Measurements from ENCODE around the gene EML4. TPM values are rescaled to one million over a fixed set of nuclear protein-coding genes. Genes with fewer than 3 reads are reported as not detected.

The EML4 gene
- total and polyA plus RNA-seq, 9 of the 15 experiments (the other 6 are each of a cell fraction or from before 2014, with no cell fraction given) = 14.7 to 48.3 (median 36.5) TPM

GRCh38 chr2:42372474-42373200 lies 203.5 kb downstream of the EML4 start:
- POLR2A ChIA-PET = interaction anchor here (0.7 kb wide), 1 partner anchor 492 kb away, joined by 4 read pairs; no protein-coding TSS in a partner anchor
- Histone ChIP-seq H3K4me3 (no peak overlapping the region), H3K4me1 (replicated peaks in 1 of 2; ENCODE audit: control insufficient read depth in 2 of 2, insufficient read depth in 2 of 2, low read length in 2 of 2) (no peaks in the 10 kb centered on the region), H3K9ac (ENCODE audit: insufficient read depth in 1 of 2, low read depth in 2 of 2, low read length in 2 of 2) (no peak overlapping the region), H4K20me1 (replicated peaks; ENCODE audit: control insufficient read depth, insufficient read depth, low read length) (no peaks in the 10 kb centered on the region), H3K9me1 (ENCODE audit: control insufficient read depth, insufficient read depth, low read length) (no peaks in the 10 kb centered on the region), H2AFZ (ENCODE audit: low read depth, low read length) (no peak overlapping the region), H3K27ac (ENCODE audit: extremely low read depth, low read depth, low read length) (no peak overlapping the region), H3K9me3 (replicated peaks; ENCODE audit: control insufficient read depth, insufficient read depth, low read depth, low read length) (no peaks in the 10 kb centered on the region), H3K27me3 (ENCODE audit: control insufficient read depth in 2 of 2, insufficient read depth in 2 of 2, low read length in 2 of 2) (peaks cover 3 to 19% of the 10 kb centered on the region in 2 experiments; a peak in 4 of 5 replicates), H3K79me2 (ENCODE audit: control insufficient read depth, insufficient read depth, low read length) (no peaks in the 10 kb centered on the region), H3K4me2 (ENCODE audit: insufficient read depth, low read length) (no peak overlapping the region), H3K36me3 (ENCODE audit: control insufficient read depth, insufficient read depth, low read length) (no peaks in the 10 kb centered on the region)
- no TSS peak for BruUV-seq (replicated peaks)
- intact Hi-C loops (cut with micrococcal nuclease) (no loop called here), in situ Hi-C loops (cut with MboI) (no loop called here)
- CTCF ChIA-PET (ENCODE audit: low intra/inter-chr PET ratio) = no interaction called here
- TF ChIP-seq RBM34 (IDR thresholded peaks at IDR 0.05; ENCODE audit: borderline replicate concordance, insufficient read depth, low read length) = no peak
- TF ChIP-seq ZNF134 (CRISPR knock-in tag; conservative IDR thresholded peaks at IDR 0.05) = no peak
- no peak for FAIRE-seq
- no peak for ATAC-seq
- no peak for DNase-seq (ENCODE audit: extremely low read depth in 1 of 4, low spot score in 3 of 4)
- WGBS (ENCODE audit: insufficient coverage, low coverage, missing lambda C conversion rate) = 18% methylated on average over 3 of the region's 3 CpGs

- POLR2A ChIA-PET = no interaction called here
- Histone ChIP-seq H2AFZ (ENCODE audit: low read depth, low read length) (no peak overlapping the region), H3K4me1 (replicated peaks in 1 of 2; ENCODE audit: control insufficient read depth in 2 of 2, insufficient read depth in 2 of 2, low read length in 2 of 2) (no peaks in the 10 kb centered on the region), H3K9me3 (replicated peaks; ENCODE audit: control insufficient read depth, insufficient read depth, low read depth, low read length) (no peaks in the 10 kb centered on the region), H3K36me3 (ENCODE audit: control insufficient read depth, insufficient read depth, low read length) (no peaks in the 10 kb centered on the region), H3K27ac (ENCODE audit: extremely low read depth, low read depth, low read length) (no peak overlapping the region), H3K9me1 (ENCODE audit: control insufficient read depth, insufficient read depth, low read length) (no peaks in the 10 kb centered on the region), H3K9ac (ENCODE audit: insufficient read depth in 1 of 2, low read depth in 2 of 2, low read length in 2 of 2) (no peak overlapping the region), H3K4me3 (no peak overlapping the region), H3K79me2 (ENCODE audit: control insufficient read depth, insufficient read depth, low read length) (no peaks in the 10 kb centered on the region), H3K27me3 (ENCODE audit: control insufficient read depth in 2 of 2, insufficient read depth in 2 of 2, low read length in 2 of 2) (peaks cover 5 to 27% of the 10 kb centered on the region in 2 experiments; a peak in 3 of 5 replicates), H4K20me1 (replicated peaks; ENCODE audit: control insufficient read depth, insufficient read depth, low read length) (no peaks in the 10 kb centered on the region), H3K4me2 (ENCODE audit: insufficient read depth, low read length) (no peak overlapping the region)
- DNase-seq (ENCODE audit: extremely low read depth in 1 of 4, low spot score in 3 of 4) (no peak), ATAC-seq (peak; percentile 61; the same call in 2 of the 3 replicates), FAIRE-seq (no peak)
- under 1% methylated on average over 7 of the region's 7 CpGs for WGBS (ENCODE audit: insufficient coverage, low coverage, missing lambda C conversion rate)
- BruUV-seq (replicated peaks) = no TSS peak
- intact Hi-C loops (cut with micrococcal nuclease) = no loop called here
- in situ Hi-C loops (cut with MboI) = no loop called here
- no peak for TF ChIP-seq CREB3 (tag; conservative IDR thresholded peaks at IDR 0.05; ENCODE audit: low read depth)
- TF ChIP-seq ZNF316 (IDR thresholded peaks at IDR 0.05) = peak; percentile 20; the same call in 1 of the 2 replicates
- CTCF ChIA-PET (ENCODE audit: low intra/inter-chr PET ratio) = no interaction called here
Measured at GRCh38 chr2:42376758-42377157, 207.6 kb downstream of the EML4 start.
